Stimulated activated CD4-positive, alpha-beta T cell treated with anti-CD3 and anti-CD28 coated beads, Interleukin-12 subunit alpha, Interleukin-12 subunit beta, amount 100 ng/mL, for 24 hours (primary cell): Measurements from ENCODE around the gene FAM120B.

Experiments
- DNase-seq, 2 experiments: peaks; one replicate each; pipeline ENCODE4 v3.0.0-alpha.2; 2020; ENCODE audit warnings: low read depth in 2 of 2

FAM120B gene

GRCh38 chr6:170420791-170421776 is 114.5 kb downstream of the FAM120B start:
- DNase-seq = no peak

DNA sequence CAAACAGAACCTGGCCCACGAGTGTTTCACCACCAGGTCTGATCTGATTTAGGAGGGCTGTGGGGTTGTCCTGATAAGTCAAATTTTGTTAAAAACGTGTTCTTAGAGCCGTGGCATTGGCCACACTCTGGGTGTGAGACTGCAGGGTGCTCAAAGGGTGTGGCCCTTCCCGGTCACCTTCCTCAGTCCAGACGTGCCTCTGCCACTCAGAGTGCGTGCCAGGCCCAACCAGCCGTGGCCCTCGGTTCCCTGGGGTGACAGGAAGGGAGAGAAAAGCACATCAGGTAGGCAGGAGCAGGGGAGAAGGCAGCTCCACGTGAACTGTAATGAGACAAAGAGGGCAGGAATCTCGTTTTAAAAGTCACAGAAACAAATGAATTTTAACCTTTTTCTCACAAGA is 115.4 kb downstream of the FAM120B start:
- no peak for DNase-seq

DNA sequence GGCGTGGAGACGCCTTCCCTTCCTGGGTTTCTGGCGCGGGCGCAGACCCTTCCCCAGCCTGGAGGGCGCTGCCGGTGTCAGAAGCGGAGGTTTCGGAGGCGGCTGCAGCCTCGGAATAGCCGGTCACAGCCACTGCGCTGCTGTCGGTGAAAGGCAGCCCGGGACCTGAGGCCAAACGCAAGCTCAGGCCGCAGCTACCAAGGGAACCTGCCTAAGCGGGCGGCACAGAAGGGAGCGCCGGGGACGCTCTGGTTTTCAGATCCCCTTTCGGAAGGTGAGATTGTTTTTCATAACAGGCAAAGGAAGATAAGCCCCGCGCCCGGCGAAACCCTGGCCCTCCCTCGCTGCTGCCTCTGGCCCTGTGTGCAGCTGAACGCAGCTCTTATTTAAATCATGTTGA is 116.5 kb downstream of the FAM120B start:
- no peak for DNase-seq

GRCh38 chr6:170423814-170424603 is 117.5 kb downstream of the FAM120B start:
- no peak for DNase-seq

DNA sequence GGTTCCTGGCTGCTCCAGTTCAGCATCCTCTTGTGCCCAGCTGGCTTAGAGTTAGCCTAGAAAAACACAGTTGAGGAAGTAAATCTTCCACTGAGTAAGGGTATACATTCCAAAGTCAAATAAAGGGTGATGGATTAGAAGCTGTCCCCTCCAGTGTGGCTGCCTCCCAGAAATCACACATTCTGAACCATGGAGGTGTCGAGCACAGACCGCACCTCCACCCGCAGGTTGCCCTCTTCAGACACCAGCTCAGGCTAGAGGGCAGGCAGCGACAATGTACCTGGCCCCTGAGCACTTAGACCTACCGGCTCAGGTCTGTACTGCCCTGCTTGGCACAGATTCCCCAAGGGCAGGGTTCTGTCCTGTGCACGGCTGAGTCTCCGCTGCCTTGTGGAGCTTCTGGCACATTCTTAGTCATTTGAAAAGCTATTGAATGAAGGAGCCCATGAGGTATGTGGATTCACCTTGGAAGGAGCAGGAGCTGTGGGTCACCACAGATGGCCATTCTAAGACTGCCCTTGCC is 118.1 kb downstream of the FAM120B start:
- no peak for DNase-seq

DNA sequence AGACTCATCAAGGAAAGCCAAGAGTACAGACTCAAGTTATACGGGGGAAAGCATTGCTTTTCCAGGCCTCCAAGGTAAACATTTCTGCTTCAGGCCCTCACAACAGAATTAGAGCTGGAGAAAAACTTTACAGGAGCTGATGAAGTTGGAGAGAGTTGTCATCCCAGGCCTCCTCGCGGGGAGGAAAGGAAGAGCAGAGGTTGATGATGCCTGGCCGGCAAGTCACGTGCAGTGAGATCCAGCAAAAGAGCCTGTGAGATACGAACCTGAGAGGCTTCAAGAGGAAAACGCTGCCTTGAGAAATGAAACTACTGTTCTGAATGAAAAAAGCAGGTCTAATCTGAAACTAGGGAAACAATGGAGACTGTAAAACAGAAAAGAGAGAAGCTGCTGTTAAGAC is 122.9 kb downstream of the FAM120B start:
- DNase-seq = no peak

DNA sequence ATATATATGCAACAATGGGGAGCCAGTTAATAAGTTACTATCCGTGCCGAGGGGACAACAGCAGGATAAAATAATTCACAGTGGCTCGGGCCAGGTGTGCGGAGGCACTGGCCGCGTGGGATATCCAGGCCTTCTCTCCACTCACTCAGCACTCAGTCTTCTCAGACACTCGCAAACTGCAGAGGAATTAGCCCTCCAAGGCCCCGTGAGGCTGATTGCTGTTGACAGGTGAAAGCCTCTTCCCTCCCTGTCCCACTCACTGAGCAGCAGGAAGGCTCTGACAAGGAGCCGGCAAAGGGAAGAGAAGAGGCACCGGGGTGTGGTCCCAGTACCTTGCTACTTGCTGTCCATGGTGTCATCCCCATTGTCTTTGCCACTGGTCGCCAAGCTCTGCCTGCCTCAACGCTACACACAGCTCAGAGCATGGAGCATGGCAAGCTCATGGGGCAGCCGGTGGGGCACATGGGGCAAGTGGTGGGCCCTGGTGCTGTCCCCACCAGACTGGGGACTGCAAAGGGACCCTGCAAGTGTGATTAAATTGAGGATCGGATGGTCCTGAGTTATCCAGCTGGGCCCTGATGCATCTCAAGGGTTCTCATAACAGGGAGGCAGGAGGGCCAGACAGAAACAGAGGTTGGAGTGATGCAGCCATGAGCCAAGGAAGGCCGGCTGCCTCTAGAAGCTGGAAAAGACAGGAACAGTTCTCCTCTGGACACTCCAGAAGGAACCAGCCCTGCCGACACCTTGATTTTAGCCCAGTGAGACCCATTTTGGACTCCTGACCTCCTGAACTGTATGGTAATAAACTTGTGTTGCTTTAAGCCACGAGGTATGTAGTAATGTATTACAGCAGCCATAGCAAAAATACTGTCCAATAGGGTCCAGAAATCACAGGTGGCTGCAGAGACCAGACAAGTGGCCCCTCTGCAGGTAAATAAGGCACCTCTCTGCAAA is 126.9 kb downstream of the FAM120B start:
- DNase-seq = no peak

DNA sequence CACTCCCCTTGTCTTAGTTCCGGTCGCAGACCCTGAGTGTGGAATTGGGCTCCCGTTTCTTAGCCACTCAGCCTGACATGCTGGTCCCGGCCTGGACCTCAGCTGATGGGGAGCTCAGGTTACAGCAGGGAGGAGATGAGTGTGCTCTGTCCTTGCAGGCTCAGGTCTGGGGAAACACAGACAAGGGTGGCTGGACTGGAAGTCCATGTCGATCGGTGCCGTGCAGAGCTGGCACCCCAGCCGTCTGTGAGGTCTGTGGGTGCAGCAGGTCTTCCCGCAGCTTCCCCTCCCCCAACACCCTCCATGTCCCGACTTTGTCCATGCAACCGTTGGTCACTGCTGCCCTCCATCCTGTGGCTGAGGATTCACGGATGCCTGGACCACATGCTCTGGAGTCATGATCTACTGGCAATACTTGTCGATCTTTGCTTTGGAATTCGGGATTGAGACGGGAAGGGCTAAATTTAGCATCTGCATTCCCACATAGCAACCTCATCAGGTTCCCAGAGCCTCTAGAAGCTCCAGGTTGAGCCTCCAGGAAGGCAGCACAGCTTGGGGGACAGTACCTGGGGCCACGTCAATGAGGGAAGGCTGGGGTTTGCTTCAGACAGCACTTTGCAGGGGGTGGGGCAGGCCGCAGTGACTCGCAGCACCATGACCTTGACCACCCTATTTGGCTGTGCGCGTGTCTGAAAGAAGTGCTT is 127.7 kb downstream of the FAM120B start:
- no peak for DNase-seq

- no peak for DNase-seq
These were observed 128.2 kb downstream of the FAM120B start for GRCh38 chr6:170434821-170435155.

DNA sequence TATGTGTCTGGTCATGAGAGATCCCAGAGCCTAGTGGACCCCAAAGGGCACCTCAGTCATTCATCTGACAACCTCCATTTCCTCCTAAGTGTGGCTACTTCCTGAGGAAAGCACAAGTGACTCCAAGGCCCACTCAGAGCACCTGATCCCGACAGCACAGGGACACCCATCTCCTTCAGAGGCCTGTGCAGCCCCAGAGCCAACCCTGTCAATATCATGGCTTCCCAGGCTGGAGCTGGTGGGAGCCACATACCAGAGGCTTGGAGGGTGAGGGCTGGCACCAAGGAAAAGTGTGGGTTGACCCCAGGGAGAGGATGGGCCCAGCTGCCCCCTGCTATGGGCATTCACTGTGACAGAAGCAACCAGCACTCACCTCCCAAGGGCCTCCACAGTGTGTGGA is 129.2 kb downstream of the FAM120B start:
- DNase-seq = no peak

GRCh38 chr6:170436209-170436809 is 129.8 kb downstream of the FAM120B start:
- no peak for DNase-seq

GRCh38 chr6:170437719-170438401 is 131.3 kb downstream of the FAM120B start:
- DNase-seq = no peak

DNA sequence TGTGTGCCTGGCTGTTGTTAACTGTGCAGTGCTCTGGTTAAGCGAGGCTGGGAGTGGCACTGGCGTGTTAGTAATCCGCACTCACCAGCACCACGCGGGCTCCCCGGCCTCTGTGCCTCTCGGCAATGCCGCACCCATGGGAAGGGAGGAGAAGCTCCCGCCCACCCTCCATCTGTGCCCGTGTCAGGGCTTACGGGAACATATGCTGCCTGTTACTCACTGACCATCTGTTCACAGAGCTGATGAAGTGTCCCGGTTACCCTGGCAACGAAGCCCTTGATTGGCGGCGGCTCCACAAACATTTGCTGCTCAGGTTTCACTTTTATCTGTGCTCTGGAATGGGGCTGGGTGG is 131.8 kb downstream of the FAM120B start:
- peak; percentile 10 to 11 for DNase-seq

DNA sequence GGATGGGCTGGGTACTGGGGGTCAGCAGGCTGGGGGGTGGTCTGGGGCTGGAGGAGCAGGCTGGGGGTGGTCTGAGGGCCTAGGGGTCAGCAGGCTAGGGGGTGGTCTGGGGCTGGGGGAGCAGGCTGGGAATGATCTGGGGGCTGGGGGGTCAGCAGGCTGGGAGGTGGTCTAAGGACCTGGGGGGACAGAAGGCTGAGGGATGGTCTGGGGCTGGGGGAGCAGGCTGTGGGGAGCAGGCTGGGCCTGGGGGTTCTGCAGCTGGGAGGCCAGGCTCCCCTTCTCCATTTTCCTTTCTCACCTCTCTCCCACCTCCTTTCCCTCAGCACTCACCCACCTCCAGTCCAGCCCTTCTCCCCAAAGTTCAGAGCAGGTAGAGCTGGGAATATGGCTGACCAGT is 132.3 kb downstream of the FAM120B start:
- DNase-seq = no peak

DNA sequence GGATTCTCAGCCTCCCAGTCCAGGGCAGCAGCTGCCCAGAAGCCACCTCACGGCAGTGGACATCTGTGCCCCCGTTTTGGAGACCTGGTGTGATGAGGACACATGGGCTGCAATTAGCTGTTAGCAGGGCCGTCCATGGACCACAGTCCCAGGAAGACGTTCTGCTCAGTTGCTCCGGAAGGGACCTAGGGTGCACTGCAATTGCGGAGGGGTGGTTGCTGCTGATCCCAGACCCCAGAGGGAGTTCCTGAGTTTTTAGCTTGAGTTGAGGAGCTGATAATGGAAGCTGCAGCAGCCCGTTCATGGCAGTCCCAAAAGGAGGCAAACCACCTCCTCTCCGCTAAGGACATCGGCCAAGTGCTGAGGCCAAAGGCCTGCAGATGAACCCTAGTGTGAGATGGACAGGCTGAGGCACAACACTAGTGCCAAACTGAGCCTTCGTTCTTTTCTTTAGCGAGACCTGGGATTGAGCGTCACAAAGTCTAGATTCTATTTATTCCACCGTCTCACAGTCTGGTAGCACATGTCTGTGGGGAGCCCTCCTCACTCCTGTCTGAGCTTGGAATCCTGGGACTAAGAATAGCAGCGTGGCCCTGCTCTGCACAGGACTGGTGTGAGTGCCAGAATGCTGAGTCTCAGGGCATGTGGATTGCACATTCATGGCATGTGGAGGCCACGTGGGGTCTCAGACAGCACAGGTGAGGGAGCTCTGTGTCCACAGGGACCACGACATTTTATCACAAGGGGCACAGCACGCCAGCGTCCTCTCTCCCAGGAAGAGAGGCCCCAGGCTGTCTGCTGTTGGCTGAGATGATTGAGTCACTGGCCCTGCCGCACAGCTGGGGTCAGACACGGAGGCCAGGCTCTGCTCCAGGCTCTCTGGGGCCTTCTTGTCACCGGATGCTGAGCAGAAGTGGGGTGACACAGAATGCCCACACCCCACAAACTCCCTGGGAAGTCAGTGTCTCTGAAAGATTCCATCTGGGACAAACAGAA is 133.1 kb downstream of the FAM120B start:
- no peak for DNase-seq

- no peak for DNase-seq
These were observed 133.9 kb downstream of the FAM120B start for GRCh38 chr6:170440437-170440836.

- DNase-seq = no peak
These were observed 134.8 kb downstream of the FAM120B start for GRCh38 chr6:170441316-170441715.

GRCh38 chr6:170442596-170442995 is 136.0 kb downstream of the FAM120B start:
- DNase-seq = no peak
